Kidney (tissue), 14 donors: ENCODE measurements around the gene CSDE1. TPM values are rescaled to one million over a fixed set of nuclear protein-coding genes. Genes with fewer than 3 reads are reported as not detected.

ENCODE experiments used
- DNase-seq, 5 donors: peaks; one replicate each; pipeline ENCODE4 v3.0.0-alpha.2; 2013 to 2020
- FAIRE-seq: peaks from 2 replicates; lab custom pipeline; 2012; peaks lifted over from hg19 to GRCh38; lab: Jason Lieb, UNC
- H3K27ac ChIP-seq, 2 donors: one replicate each; pipeline ENCODE4 v1.7.0; 2013; ENCODE audit warnings: low read depth in 2 of 2, low read length in 2 of 2, inconsistent platforms in 1 of 2
- H3K27me3 ChIP-seq: one replicate; pipeline ENCODE4 v1.7.1; 2013; ENCODE audit warnings: low read length, inconsistent platforms; ENCODE audit not compliant: control insufficient read depth, insufficient read depth
- H3K36me3 ChIP-seq, 3 donors: one replicate each; pipeline versions ENCODE4 v1.7.0 to v1.7.1; 2013; ENCODE audit warnings: low read length in 3 of 3, control low read depth in 1 of 3, inconsistent platforms in 1 of 3; ENCODE audit not compliant: insufficient read depth in 3 of 3, control insufficient read depth in 2 of 3
- H3K4me1 ChIP-seq, 3 donors: one replicate each; pipeline versions ENCODE4 v1.7.0 to v1.7.1; 2013; ENCODE audit warnings: low read length in 3 of 3, inconsistent platforms in 1 of 3, low read depth in 1 of 3; ENCODE audit not compliant: control insufficient read depth in 2 of 3, insufficient read depth in 2 of 3
- H3K4me3 ChIP-seq, 3 donors: one replicate each; pipeline versions ENCODE4 v1.7.0 to v1.8.1; 2013; ENCODE audit warnings: low read length in 3 of 3, control low read depth in 1 of 3, inconsistent platforms in 1 of 3
- H3K9ac ChIP-seq, 3 donors: one replicate each; pipeline versions ENCODE4 v1.7.0 to v1.7.1; 2013; ENCODE audit warnings: low read length in 3 of 3, control low read depth in 1 of 3, inconsistent platforms in 1 of 3
- H3K9me3 ChIP-seq, 3 donors: one replicate each; pipeline versions ENCODE4 v1.7.0 to v1.7.1; 2013; ENCODE audit warnings: low read length in 3 of 3, control low read depth in 1 of 3, inconsistent platforms in 1 of 3; ENCODE audit not compliant: control insufficient read depth in 2 of 3, insufficient read depth in 1 of 3
- CTCF ChIP-seq: IDR thresholded peaks from 3 replicates; pipeline ENCODE4 v1.5.1; 2012; ENCODE audit warnings: mild to moderate bottlenecking, moderate library complexity, borderline replicate concordance; ENCODE audit not compliant: insufficient read depth; ENCODE audit errors: extremely low read depth
- intact Hi-C: fragments of 100-400 bp; cut with DNase I; formaldehyde crosslinking; loops from one replicate; pipeline ENCODE4 v1.11.1; 2022
- polyA plus RNA-seq: library from polyadenylated mRNA; stranded (reverse); fragments of 350-450 nt; fragmentation: Illumina TruSeq; extraction: RNeasy Lipid Tissue Mini Kit (QIAGEN cat#74804); gene quantifications from one replicate; pipeline ENCODE4 v1.2.3, GENCODE V29; 2014; ENCODE audit warnings: low read depth, low replicate concordance; ENCODE audit not compliant: insufficient read depth
- total RNA-seq: library from RNA; stranded (reverse); fragmentation: NEBNext Ultra II Directional; extraction: Animal tissue kit (Norgen Biotek cat#: 25700); gene quantifications from one replicate; pipeline ENCODE4 v1.2.1, GENCODE V29; 2021
- donor health status: control.
- donor health status: control.
- donor health status: control.
- donor health status: control.
- donor health status: control.
- donor health status: DM: yes; HTN: yes; CAD: no.
- donor health status: Normal renal cell carcinoma (clear cell type).

CSDE1 gene
- total and polyA plus RNA-seq, 2 donors from 2014 or later, result 165 to 486 TPM

GRCh38 chr1:114690148-114690547 is 67.6 kb downstream of the CSDE1 start:
- H3K27me3 ChIP-seq, result no peaks in the 10 kb centered on the region
- H3K27ac ChIP-seq, result no peak overlapping the region
- H3K9me3 ChIP-seq, result no peaks in the 10 kb centered on the region
- no peak overlapping the region for H3K9ac ChIP-seq
- no peak for FAIRE-seq
- intact Hi-C loops, result no loop called here
- no peaks in the 10 kb centered on the region for H3K4me1 ChIP-seq
- no peak overlapping the region for H3K4me3 ChIP-seq
- no peak for DNase-seq
- TF ChIP-seq CTCF, result no peak
- no peaks in the 10 kb centered on the region for H3K36me3 ChIP-seq

- Histone ChIP-seq H3K9me3 (no peaks in the 10 kb centered on the region), H3K36me3 (no peaks in the 10 kb centered on the region), H3K27me3 (no peaks in the 10 kb centered on the region), H3K27ac (no peak overlapping the region), H3K9ac (no peak overlapping the region), H3K4me1 (no peaks in the 10 kb centered on the region), H3K4me3 (no peak overlapping the region)
- DNase-seq (no peak), FAIRE-seq (no peak)
- intact Hi-C loops, result no loop called here
- TF ChIP-seq CTCF, result no peak
Measured at GRCh38 chr1:114688526-114688925, 69.3 kb downstream of the CSDE1 start.

- Histone ChIP-seq H3K27ac (no peak overlapping the region), H3K4me3 (no peak overlapping the region), H3K9ac (no peak overlapping the region), H3K9me3 (no peaks in the 10 kb centered on the region), H3K27me3 (no peaks in the 10 kb centered on the region), H3K36me3 (no peaks in the 10 kb centered on the region), H3K4me1 (no peaks in the 10 kb centered on the region)
- TF ChIP-seq CTCF, result no peak
- FAIRE-seq (no peak), DNase-seq (peak in 1 of 5 donors; percentile 2)
- intact Hi-C loops, result no loop called here
Measured at GRCh38 chr1:114685851-114686250, 71.9 kb downstream of the CSDE1 start.

- DNase-seq (no peak), FAIRE-seq (no peak)
- Histone ChIP-seq H3K36me3 (no peaks in the 10 kb centered on the region), H3K27ac (no peak overlapping the region), H3K4me3 (no peak overlapping the region), H3K9me3 (no peaks in the 10 kb centered on the region), H3K4me1 (no peaks in the 10 kb centered on the region), H3K9ac (no peak overlapping the region), H3K27me3 (no peaks in the 10 kb centered on the region)
- intact Hi-C loops, result no loop called here
- no peak for TF ChIP-seq CTCF
Measured at GRCh38 chr1:114677691-114678090, 80.1 kb downstream of the CSDE1 start.
